Measurements from ENCODE around the gene CYP26A1. TPM values are rescaled to one million over a fixed set of nuclear protein-coding genes. Genes with fewer than 3 reads are reported as not detected.
A peak's percentile ranks its signal among the peaks of the same experiment; 100 is the strongest.

The CYP26A1 gene
- total and polyA plus RNA-seq, 8 donors: 0.14 to 0.31 (median 0.21) TPM; not detected in 5

GRCh38 chr10:93080350-93081046 lies 6.8 kb downstream of the CYP26A1 start:
- Histone ChIP-seq H3K36me3 (no peaks in the 10 kb centered on the region), H3K4me3 (no peak overlapping the region), H3K27me3 (peaks cover 5 to 55% of the 10 kb centered on the region in 2 donors), H3K9me3 (no peaks in the 10 kb centered on the region), H3K27ac (no peak overlapping the region), H3K4me1 (peaks cover 0 to 7% of the 10 kb centered on the region in 2 donors)
- intact Hi-C loops (cut with DNase I): no loop called here
- peak; percentile 74 to 76 for TF ChIP-seq CTCF (IDR thresholded peaks at IDR 0.05)
- ATAC-seq: peak; percentile 94
- DNase-seq: peak in 1 of 4 donors; percentile 50

- Histone ChIP-seq H3K4me3 (no peak overlapping the region), H3K36me3 (no peaks in the 10 kb centered on the region), H3K4me1 (peaks cover 0 to 7% of the 10 kb centered on the region in 2 donors), H3K27me3 (peaks cover 0 to 47% of the 10 kb centered on the region in 2 donors), H3K9me3 (no peaks in the 10 kb centered on the region), H3K27ac (no peak overlapping the region)
- intact Hi-C loops (cut with DNase I): no loop called here
- ATAC-seq (no peak), DNase-seq (no peak)
- no peak for TF ChIP-seq CTCF (IDR thresholded peaks at IDR 0.05)
Observed at GRCh38 chr10:93081318-93081717, 7.6 kb downstream of the CYP26A1 start.

GRCh38 chr10:93081834-93082233 lies 8.1 kb downstream of the CYP26A1 start:
- Histone ChIP-seq H3K4me1 (peaks cover 0 to 7% of the 10 kb centered on the region in 2 donors), H3K36me3 (no peaks in the 10 kb centered on the region), H3K9me3 (no peaks in the 10 kb centered on the region), H3K27ac (no peak overlapping the region), H3K27me3 (peaks cover 0 to 42% of the 10 kb centered on the region in 2 donors), H3K4me3 (no peak overlapping the region)
- ATAC-seq: no peak
- DNase-seq: no peak
- TF ChIP-seq CTCF (IDR thresholded peaks at IDR 0.05): no peak
- intact Hi-C loops (cut with DNase I): no loop called here

DNA sequence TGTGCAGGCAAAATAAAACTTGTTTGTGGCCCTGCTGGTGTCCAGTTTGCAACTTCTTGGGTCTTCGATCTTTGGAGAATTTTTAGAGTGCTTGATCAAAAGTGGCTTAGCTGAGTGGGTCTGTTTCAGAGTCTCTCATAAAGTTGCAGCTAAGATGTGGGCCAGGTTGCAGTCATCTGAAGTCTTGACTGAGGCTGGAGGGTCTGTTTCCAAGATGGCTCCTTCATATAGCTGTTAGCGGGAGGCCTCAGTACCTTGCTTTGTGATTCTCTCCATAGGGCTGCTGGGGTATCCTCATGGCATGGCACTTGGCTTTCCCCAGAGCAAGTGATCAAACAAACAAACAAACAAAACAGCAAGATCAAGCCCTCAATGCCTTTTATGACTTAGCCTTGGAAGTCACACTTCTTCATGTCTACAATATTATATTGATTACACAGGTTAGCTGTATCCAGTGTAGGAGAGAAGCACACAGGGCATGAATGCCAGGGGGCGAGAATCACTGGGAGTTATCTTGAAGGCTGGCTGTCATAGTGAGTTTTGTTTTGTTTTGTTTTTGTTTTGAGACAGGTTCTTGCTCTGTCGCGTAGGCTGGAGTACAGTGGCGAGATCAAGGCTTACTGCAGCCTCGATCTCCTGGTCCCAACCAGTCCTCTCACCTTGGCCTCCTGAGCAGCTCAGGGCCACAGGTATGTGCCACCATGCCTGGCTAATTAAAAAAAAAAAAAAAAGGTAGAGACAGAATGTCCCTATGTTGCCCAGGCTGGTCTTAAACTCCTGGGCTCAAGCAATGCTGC lies 10.2 kb downstream of the CYP26A1 start:
- Histone ChIP-seq H3K27me3 (peaks cover 0 to 21% of the 10 kb centered on the region in 2 donors), H3K4me1 (peaks cover 0 to 7% of the 10 kb centered on the region in 2 donors), H3K36me3 (no peaks in the 10 kb centered on the region), H3K4me3 (no peak overlapping the region), H3K27ac (no peak overlapping the region), H3K9me3 (no peaks in the 10 kb centered on the region)
- DNase-seq: no peak
- intact Hi-C loops (cut with DNase I): no loop called here
- no peak for TF ChIP-seq CTCF (IDR thresholded peaks at IDR 0.05)
- ATAC-seq: no peak

- H3K36me3 ChIP-seq: no peaks in the 10 kb centered on the region
- ATAC-seq (no peak), DNase-seq (no peak)
- intact Hi-C loops (cut with DNase I): no loop called here
- H3K4me3 ChIP-seq: no peak overlapping the region
- no peak overlapping the region for H3K27ac ChIP-seq
- peaks cover 0 to 3% of the 10 kb centered on the region in 2 donors for H3K4me1 ChIP-seq
- TF ChIP-seq CTCF (IDR thresholded peaks at IDR 0.05): no peak
- H3K27me3 ChIP-seq: peaks cover 0 to 6% of the 10 kb centered on the region in 2 donors
- H3K9me3 ChIP-seq: no peaks in the 10 kb centered on the region
Observed at GRCh38 chr10:93085272-93085859, 11.7 kb downstream of the CYP26A1 start.

Data from left lung (tissue), 10 donors.